Calu3 (cell line): ENCODE measurements around the gene SHMT2. TPM values are rescaled to one million over a fixed set of nuclear protein-coding genes. Genes with fewer than 3 reads are reported as not detected.

Experiments
- BruUV-seq: library from RNA; stranded (reverse); fragments of 400-500 nt; replicated peaks from 2 replicates; lab custom pipeline; 2021; lab: Mats Ljungman, UMichigan
- CTCF ChIA-PET: fragments of 300-600 bp; sonication (Branson Sonifier 250); formaldehyde crosslinking; loops from one replicate; lab custom pipeline; 2022; ENCODE audit warnings: antibody characterized with exemption; lab: Charles Lee
- DNase-seq: peaks from one replicate; pipeline ENCODE4 v3.0.0; 2022
- H3K27ac Mint-ChIP-seq: one replicate; pipeline ENCODE4 v1.8.0; 2022; ENCODE audit warnings: mixed read lengths; ENCODE audit not compliant: unreplicated experiment
- H3K27me3 Mint-ChIP-seq: one replicate; pipeline ENCODE4 v1.8.0; 2022; ENCODE audit warnings: mixed read lengths; ENCODE audit not compliant: unreplicated experiment
- H3K36me3 Mint-ChIP-seq: one replicate; pipeline ENCODE4 v1.8.0; 2022; ENCODE audit warnings: mild to moderate bottlenecking, moderate library complexity, mixed read lengths; ENCODE audit not compliant: insufficient read depth, unreplicated experiment
- H3K4me1 Mint-ChIP-seq: one replicate; pipeline ENCODE4 v1.8.0; 2022; ENCODE audit warnings: mild to moderate bottlenecking, low read depth, mixed read lengths; ENCODE audit not compliant: unreplicated experiment
- H3K4me3 Mint-ChIP-seq: one replicate; pipeline ENCODE4 v1.8.0; 2022; ENCODE audit warnings: mild to moderate bottlenecking, low read depth, moderate library complexity, mixed read lengths; ENCODE audit not compliant: unreplicated experiment
- H3K9me3 Mint-ChIP-seq: one replicate; pipeline ENCODE4 v1.8.0; 2022; ENCODE audit warnings: low read depth, mixed read lengths; ENCODE audit not compliant: unreplicated experiment
- CTCF ChIP-seq: fragments of 200-600 bp; IDR thresholded peaks from one replicate; pipeline ENCODE4 v1.8.0; 2022; ENCODE audit warnings: antibody characterized with exemption; ENCODE audit not compliant: unreplicated experiment
- intact Hi-C: fragments of 100-400 bp; cut with micrococcal nuclease; formaldehyde crosslinking; loops from one replicate; pipeline ENCODE4 v1.10.0; 2022; ENCODE audit not compliant: unreplicated experiment
- total RNA-seq: library from RNA; stranded (reverse); gene quantifications from 2 replicates; pipeline ENCODE4 v1.2.3, GENCODE V29; 2022

Gene SHMT2
- total RNA-seq, 1 experiment from 2014 or later, result 243 TPM

DNA sequence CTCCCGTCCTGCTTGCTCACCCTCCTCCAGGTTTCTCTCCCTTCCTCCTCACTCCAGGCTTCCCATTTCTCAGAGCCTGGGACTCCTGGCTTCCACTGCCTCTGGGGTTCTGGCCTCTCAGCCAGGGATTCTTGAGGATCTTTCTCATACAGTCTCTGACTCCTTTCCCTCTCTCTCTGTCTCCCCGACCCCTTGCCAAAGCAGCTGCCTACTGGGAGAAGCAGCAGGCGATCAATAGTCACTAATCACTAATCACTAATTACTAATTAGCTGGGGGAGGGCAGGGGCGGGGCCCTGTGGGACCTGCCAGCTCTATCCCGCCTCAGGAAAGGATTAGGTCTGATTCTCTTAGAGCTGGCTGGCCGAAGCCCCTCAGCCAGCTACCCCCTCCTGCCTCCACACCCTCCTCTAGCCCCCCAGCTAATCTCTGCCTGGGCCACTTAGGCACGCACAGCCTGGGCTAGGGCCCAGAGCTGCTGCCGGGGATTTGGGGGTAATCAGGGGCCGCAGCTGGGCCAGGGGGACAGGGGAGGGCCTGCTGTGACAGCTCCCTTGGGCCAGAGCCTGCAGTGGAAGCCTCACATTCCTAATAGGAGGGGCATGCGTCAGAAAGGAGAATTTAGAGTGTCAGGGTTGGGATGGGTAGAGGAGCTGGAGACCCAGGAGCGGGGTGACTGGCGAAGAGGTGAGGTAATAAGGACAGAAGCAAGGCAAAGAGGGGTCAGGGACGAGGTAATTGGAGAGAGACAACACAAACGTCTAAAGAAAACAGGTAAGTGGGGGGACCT is 10.1 kb upstream of the SHMT2 start:
- peaks cover 98% of the 10 kb centered on the region for H3K27me3 Mint-ChIP-seq
- no TSS peak for BruUV-seq
- TF ChIP-seq CTCF, result no peak
- DNase-seq, result no peak
- H3K27ac Mint-ChIP-seq, result no peak overlapping the region
- H3K9me3 Mint-ChIP-seq, result no peaks in the 10 kb centered on the region
- no peak overlapping the region for H3K4me3 Mint-ChIP-seq
- H3K4me1 Mint-ChIP-seq, result peaks cover 51% of the 10 kb centered on the region
- CTCF ChIA-PET, result interaction anchor here (1.7 to 1.8 kb wide), 2 partner anchors 10 to 23 kb away, joined by 3 to 12 read pairs; partner anchors contain the start of gene SHMT2
- H3K36me3 Mint-ChIP-seq, result peaks cover 25% of the 10 kb centered on the region
- intact Hi-C loops, result no loop called here

DNA sequence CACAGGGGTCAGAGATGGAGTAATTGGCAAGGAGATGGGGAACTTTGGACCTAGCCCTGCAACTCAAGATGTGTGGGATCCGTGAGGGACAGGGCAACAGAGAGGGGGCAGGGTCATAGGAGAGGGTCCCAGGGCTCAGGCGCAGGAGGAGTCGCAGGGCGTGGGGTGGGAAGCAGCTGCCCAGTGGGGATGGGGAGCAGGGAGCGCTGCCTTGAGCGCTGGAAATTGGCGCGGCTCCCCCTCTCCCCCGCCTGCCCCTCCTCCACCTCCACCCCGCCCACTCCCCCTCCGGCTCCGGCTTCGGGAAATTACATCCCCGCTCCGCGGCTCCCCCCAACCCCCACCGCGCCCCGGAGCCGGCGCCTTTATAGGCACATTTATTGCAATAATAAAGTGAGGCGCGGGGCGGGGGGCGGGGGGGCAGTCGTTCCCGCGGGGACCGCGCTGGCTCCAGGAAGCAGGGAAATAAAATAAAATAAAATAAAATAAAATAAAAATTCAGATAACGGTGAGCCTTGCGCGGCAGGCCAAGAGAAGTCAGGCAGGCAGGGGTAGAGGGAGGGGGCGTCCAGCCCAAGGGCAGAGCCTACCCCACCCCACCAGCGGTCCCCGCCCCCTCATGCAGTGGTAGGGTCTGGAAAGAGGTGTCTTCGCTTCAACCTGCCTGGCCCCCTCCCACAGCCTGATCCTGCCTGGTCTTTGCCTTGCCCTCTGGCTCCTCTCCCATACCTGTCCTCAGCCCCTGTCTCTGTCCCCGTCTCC is 9.3 kb upstream of the SHMT2 start:
- intact Hi-C loops, result no loop called here
- CTCF ChIA-PET, result interaction anchor here (1.7 to 1.8 kb wide), 2 partner anchors 9 to 23 kb away, joined by 3 to 12 read pairs; partner anchors contain the start of gene SHMT2
- no peak overlapping the region for H3K4me3 Mint-ChIP-seq
- no peaks in the 10 kb centered on the region for H3K9me3 Mint-ChIP-seq
- no peak overlapping the region for H3K27ac Mint-ChIP-seq
- peaks cover 25% of the 10 kb centered on the region for H3K36me3 Mint-ChIP-seq
- H3K4me1 Mint-ChIP-seq, result peaks cover 44% of the 10 kb centered on the region
- TF ChIP-seq CTCF, result no peak
- no peak for DNase-seq
- no TSS peak for BruUV-seq
- H3K27me3 Mint-ChIP-seq, result peaks cover 98% of the 10 kb centered on the region

DNA sequence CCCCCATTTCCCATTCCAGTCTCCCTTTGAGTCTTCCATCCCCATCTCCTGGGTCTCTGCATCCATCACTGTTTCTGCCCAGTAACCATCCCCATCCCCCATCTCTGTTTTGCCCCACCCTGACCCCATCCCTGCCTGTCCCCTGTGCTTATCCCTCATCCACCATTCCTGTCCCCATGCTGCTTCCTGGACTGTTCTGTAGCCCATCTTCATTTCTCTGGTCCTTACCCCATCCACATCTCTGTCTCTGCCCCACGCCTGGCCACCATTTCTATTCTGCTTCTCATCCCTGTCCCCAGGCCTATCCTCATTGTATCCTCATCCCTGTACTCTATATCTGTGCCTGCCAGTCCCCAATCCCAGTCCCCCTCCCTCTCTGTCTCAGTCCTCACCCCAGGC is 8.7 kb upstream of the SHMT2 start:
- H3K27me3 Mint-ChIP-seq, result peaks cover 98% of the 10 kb centered on the region
- H3K9me3 Mint-ChIP-seq, result no peaks in the 10 kb centered on the region
- intact Hi-C loops, result no loop called here
- H3K36me3 Mint-ChIP-seq, result peaks cover 25% of the 10 kb centered on the region
- TF ChIP-seq CTCF, result no peak
- DNase-seq, result no peak
- H3K27ac Mint-ChIP-seq, result no peak overlapping the region
- no TSS peak for BruUV-seq
- CTCF ChIA-PET, result no interaction called here
- peaks cover 38% of the 10 kb centered on the region for H3K4me1 Mint-ChIP-seq
- H3K4me3 Mint-ChIP-seq, result no peak overlapping the region

DNA sequence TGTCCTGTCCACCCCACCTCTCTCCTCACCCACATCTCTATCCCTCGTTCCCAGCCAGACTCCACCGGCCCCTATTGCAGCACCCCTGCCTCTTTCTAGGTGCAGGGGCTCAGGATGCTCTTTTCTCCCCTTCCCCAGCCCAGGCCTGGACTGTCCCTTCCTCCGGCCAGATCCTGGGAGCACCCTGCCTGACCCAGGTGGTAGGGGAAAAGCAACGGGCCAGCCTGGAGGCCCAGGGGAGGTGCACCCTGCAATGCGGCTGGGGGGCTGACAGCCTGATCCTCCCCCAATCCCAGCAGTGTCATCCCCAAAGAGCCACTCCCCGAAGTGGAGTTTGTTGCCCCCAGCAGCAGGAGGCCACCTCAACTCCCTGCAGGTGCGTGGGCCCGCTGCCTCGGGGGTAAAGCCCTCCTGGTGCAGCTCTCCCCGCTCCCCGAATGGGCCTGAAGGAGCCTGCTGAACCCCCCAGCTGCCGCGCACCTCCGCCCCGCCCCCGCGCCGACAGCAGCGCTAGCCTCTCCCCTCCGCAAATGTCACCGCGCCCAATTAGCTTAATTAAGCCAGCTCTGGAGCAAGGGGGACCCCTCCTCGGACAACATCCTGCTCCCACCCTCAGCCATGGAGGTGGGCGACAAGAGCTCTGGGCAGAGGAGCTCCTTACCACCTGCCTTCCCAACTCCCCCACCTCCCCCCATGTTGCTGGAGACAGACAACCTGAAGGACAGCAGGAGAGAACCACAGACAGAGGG is 8.2 kb upstream of the SHMT2 start:
- CTCF ChIA-PET, result no interaction called here
- BruUV-seq, result no TSS peak
- DNase-seq, result no peak
- peaks cover 38% of the 10 kb centered on the region for H3K4me1 Mint-ChIP-seq
- peaks cover 25% of the 10 kb centered on the region for H3K36me3 Mint-ChIP-seq
- no peak overlapping the region for H3K4me3 Mint-ChIP-seq
- H3K27ac Mint-ChIP-seq, result no peak overlapping the region
- intact Hi-C loops, result no loop called here
- H3K27me3 Mint-ChIP-seq, result peaks cover 98% of the 10 kb centered on the region
- no peak for TF ChIP-seq CTCF
- no peaks in the 10 kb centered on the region for H3K9me3 Mint-ChIP-seq
